ENCODE results near the gene CIAO3.

The CIAO3 gene

DNA sequence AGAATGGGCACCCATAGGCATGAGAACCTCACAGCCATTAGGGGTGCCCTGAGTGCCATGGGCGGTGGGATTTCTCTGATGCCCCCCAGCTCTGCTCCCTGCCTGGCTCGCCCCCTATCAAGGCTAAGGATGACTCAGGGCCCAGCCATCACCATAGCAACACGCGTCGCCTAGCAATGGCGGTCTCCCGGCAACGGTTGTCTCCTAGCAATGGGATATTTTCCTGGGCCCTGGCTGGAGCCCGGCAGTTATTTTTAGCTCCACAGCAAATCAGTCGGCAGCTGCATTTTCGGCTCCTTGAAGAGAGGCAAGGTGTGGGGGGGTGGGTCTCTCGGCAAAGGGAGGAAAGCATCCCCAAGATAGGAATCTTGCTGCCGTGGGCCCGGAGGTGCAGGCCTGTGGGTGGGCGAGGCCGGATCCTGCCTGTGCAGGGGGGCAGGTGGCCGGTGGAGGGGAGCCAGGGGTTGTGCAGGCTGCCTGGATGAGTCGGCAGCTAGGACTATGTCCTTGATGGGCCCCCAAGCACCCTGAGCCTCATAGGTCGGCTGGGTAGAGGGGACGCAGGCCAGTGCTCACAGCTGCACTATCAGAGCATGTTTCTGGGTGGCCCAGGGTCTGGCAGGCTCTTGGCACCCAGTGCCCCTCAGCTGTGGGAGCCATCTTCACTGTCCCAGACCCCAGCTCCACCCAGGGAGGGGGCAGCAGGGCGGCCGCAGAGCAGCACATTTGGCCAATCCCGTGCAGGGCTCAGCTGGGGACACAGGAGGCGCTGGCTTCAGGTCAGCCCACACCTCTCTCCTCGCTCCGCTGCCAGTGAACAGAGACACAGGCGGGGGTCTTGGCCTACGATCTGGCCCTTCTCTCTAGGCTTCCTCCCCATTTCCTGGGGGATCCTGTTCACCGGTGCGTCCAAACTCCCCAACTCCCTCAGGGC lies 31.0 kb downstream of the CIAO3 start:
- no peak for DNase-seq (ENCODE audit: low read depth)

- no peak for DNase-seq (ENCODE audit: low read depth)
Measured at GRCh38 chr16:708959-709358, 31.8 kb downstream of the CIAO3 start.

DNA sequence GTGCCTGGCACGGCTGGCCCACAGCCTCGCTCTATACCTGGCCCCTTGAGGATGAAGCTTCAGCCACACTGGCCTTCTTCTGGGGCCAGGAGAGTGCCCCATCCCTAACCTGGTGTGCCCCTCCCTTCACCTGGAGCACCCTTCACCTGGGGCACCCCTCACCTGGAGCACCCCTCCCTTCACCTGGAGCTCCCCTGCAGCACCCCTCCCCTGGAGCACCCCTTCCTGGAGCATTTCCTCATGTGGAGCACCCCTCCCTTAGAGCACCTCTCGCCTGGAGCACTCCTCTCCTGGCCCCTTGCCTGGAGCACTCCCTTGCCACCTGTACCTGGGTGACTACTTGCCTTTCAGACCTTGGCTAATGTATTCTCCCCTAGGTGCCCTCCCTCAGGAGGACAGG lies 32.8 kb downstream of the CIAO3 start:
- DNase-seq (ENCODE audit: low read depth): no peak

DNA sequence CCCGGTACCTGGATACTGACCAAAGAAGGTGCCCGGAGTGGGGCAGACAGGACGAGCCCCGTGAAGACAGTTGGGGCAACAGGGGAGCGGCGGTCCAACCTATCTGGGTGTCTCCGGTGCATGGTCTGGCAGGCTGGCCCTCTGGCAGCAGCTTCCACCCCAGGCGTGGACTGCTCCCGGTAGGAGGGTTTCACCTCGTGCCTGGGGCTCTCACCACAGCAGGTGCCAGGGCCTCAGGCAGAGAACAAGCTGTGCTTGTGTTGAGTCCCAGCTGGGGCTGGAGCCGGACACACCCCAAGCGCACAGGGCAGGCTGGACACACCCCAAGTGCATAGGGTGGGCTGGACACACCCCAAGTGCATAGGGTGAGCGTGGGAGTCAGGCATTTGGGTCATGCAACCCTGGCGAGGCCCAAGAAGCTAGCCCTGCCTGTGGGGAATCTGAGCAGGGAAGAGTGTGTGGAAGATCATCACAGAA lies 33.7 kb downstream of the CIAO3 start:
- no peak for DNase-seq (ENCODE audit: low read depth)

DNA sequence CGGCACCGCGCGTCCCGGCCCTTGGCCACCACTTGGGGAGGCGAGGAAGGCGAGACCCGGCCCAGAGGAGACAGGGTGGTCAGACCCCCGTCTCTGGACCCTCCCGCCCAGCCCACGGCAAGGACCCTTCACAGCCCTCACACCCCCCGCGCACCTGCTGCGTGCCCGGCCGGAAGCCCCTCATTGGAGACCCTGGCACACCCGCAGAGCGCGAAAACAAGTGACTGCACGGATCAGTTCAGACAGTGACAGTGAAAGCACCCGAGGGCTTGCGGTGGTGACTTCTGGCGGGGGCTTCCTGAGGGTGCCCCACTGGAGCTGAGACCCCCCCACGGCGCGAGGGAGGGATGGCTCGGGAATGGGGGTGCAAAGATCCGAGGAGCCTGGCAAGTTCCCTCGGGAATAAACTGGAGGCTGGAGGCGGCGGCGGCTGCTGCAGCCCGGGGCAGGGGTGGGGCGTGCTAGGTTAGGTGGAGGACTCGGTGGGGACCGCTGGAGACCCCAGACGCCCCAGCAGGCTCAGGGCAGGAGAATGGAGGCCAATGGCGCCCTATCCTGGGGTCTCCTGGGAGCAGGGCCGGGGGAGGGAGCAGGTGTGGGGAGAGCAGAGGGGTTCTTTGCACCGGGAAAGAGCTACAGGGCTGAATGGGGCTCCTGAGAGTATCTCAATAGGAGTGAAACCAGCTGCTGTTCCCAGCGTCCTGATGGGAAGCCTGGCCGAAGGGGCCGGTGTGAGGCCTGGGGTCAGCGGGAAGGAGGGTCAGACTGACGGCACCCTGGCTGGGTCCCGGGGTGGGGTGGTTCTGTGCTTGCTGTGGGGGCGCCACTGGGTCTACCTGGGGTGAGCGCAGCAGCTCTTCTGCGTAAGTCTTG lies 34.4 kb downstream of the CIAO3 start:
- DNase-seq (ENCODE audit: low read depth): no peak

DNA sequence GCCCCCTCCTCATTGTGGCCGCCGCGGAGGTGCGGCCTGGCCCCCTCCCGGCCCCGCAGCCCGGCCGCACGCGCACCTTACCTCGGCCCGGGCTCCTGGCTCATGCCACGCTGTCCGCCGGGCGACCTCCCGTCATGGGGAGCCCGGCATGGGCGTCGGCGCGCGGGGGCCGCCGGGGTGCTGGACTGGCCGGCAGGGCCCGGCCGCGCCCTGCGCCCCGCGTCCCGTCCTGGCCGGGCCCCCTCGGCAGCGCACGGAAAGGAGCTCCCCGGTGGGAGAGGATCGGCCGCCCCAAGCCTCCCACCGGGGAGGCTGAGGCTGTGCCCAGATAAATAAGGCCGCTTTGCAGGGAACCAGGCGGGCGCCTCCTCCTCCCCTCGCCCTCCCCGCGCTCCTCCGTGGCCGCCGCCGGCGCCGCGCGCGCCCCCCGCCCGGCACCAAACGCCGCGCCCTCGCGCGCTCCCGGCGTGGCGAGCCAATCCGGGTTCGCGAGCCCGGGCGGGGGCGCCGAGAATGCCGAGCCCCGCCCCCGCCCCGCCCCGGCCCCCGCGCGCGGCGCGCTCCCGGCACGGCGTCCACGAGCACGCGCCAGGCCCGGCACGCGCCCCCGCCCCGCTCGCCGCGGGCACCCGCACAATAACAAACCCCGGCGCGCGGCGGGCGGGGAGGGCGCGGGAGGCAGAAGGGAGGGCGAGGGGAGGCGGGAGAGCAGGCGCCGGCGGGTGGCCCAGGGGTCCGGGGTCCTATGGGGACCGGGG lies 35.2 kb downstream of the CIAO3 start, which contains the start of gene FBXL16:
FBXL16 (minus strand) TSS at position 371 of the 758 bp plus-strand sequence. CDS start 8,396 bp downstream, outside the sequence.
- no peak for DNase-seq (ENCODE audit: low read depth)

GRCh38 chr16:704552-705380 lies 36.0 kb downstream of the CIAO3 start:
- no peak for DNase-seq (ENCODE audit: low read depth)

DNA sequence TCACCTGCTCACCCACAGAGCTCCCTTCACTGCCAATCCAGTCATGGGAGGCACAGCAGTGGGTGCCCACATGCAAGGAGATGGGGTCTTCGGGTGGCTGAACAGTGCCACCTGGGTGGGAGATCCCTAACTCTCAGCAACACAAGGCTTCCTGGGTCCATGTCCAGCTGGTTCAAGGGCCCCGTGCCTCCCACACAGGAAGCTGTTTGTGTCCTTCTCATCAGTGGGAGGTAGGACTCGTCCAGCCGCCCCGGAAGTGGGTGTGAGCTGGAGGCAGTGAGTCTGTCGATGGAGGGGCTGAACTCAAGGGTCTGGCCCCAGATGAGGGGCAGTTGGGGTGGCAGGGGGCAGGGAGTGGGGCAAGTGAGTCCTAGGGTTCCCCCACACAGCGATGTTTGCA lies 36.8 kb downstream of the CIAO3 start:
- no peak for DNase-seq (ENCODE audit: low read depth)

- DNase-seq (ENCODE audit: low read depth): no peak
Measured at GRCh38 chr16:703406-703805, 37.4 kb downstream of the CIAO3 start.

DNA sequence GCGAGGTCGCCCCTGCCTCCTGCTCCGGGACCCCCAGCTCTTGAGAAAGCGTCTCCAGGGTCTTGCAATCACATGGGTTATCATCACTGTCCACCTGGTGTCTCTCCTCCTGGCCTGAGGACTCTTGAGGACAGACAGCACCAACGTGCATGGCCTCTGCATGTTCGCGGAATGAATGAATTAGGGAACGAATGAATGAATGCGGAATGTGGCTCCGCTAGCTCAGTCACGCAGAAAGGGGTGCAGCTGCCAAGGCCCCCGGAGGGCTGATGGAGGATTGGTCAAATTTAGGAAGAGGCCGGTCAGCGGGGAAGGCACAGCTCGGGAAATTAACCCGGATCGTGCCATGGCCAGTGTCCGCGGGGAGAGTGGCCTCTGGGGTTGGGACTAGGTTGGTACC lies 38.5 kb downstream of the CIAO3 start:
- no peak for DNase-seq (ENCODE audit: low read depth)

DNA sequence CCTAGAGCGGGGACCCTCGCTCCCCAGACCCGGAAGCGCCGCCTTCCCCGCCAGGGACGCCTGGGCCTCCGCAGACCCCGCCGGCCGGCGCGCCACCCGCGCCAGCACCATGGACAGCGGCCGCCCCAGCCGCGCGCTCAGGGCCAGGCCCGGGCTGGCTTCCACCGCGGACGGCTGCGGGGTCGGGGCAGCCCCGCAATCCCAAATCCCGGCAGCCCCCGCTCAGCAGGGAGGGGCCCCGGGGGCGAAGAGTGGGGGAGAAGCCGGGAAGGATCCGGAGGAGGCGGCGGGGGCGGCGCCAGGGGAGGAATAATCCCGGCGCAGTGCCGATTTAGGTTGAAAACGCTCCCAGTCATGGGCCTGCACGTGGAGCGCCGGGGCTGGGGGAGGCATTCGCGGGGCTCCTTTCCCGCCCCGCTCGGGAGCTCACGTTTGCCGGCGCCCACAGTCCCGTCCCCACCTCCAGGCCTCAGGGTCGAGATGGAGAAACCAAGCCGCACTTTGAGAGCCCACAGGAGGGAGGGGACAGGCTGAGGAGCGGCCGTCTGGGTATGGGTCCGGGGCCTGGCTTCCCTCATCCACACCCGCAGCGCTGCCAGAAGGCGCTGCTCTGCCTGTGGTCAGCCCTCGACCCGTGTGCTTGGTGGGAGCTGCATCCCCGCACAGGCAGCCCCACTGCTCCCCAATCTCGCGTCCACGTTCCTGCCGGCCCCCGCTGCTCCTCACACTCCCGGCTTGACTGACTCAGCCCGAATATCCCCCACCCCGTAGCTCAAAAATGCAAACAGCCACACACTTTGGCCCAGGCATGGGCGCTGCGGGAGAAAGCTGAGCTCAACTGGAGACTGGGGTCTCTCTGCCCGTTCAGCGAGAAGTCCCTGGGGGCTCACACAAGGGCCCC lies 39.9 kb downstream of the CIAO3 start:
- DNase-seq (ENCODE audit: low read depth): no peak

DNA sequence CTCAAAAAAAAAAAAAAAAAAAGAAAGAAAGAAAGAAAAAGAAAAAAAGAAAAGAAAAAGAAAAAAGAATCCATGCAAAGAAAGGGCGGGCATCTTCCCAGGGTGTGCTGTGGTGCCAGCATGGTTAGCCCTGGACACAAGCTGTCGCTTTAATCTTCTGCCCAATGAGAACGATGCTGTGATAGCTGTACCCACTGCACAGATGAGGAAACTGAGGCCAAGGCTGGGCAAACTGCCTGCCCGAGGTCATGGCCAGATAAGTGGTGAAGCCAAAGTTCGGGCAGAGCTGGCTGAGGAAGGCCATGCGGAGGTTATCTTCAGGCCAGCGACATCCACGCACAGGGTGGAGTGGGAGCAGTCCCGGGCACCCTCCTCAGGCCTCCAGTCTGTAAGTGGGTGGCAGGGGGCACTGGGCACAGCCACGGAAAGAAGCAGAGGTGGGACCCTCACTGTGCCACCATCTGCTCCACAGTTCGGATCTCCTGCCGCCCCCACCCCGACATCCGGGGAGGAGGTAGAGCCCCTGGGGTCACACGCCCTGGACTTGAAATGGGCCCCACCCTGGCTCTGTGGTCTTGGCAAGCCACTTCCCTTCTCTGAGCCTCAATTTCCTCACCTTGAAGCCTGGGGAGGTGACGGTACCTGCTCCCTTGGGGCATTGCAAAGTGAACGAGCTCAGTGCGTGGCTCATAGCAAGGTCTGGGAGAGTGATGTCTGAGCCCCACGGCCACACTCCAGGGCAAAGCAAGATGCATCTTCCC lies 41.7 kb downstream of the CIAO3 start:
- no peak for DNase-seq (ENCODE audit: low read depth)

GRCh38 chr16:695355-696089 lies 45.3 kb downstream of the CIAO3 start:
- DNase-seq (ENCODE audit: low read depth): no peak

DNA sequence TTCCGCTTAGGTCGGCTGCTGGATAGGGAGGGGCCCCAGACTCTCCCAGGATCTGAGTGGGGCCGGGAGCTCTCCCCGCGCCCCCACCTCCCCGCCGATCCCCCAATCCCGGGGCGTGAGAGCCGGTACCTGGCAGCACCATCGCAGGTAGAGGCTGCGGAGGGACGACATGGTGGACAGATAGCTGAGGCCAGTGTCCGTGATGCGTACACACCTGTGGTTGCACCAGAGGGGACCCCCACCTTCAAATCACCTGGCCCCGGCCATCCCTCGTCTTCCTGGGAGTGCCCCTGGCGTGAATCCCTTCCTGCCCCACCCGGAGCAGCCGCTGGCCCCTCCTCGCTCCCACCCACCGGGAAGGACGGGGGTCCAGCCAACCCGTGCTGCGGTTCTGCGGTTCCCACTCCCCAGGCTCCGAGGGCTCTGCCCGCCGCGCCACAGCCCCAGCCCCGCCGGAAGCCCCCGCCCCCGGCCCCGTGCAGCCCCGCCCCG lies 45.9 kb downstream of the CIAO3 start:
- no peak for DNase-seq (ENCODE audit: low read depth)

DNA sequence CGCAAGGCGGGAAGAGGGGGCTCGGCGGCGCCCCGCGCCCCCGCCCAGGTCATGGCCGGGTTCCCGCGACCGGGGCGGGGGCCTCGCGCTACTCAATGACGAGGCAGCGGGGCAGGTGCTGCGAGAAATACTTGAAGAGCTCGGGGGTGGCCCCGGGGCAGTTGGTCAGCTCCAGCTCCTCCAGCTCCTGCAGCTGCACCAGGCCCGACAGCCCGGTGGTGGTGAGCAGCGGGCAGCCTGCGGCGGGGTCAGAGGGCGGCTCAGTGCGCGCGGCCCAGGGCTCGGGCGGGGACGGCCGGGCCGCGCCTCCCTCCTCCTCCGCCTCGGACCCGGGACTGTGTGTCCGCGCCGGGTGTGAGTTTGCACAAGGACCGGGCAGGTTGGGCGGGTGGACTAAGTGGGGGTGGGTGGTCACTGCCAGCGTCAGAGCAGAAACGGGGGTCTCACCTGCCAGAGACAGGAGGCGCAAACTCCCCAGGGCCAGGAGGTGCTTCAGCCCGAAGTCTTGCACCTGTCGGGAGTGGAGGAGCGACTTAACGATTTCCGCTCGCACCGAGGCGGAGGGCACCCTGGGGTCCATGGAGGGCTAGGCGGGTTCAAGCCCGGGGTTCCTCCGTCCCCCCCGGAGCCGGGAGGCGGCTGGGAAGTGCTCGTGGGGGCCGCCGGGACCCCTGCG lies 46.5 kb downstream of the CIAO3 start:
- DNase-seq (ENCODE audit: low read depth): no peak

- no peak for DNase-seq (ENCODE audit: low read depth)
Measured at GRCh38 chr16:693766-694165, 47.0 kb downstream of the CIAO3 start.

- no peak for DNase-seq (ENCODE audit: low read depth)
Measured at GRCh38 chr16:693364-693763, 47.4 kb downstream of the CIAO3 start.
